Astrocyte of the cerebellum (primary cell): ENCODE results near the gene EML1.

Experiments used
- DNase-seq: peaks from one replicate; pipeline ENCODE4 v3.0.0-alpha.2; 2011; ENCODE audit warnings: low read depth
- H3K4me3 ChIP-seq: 2 replicates; pipeline ENCODE4 v1.5.1; 2011; ENCODE audit warnings: mild to moderate bottlenecking, low read depth, low read length, moderate library complexity
- CTCF ChIP-seq: IDR thresholded peaks from 2 replicates; pipeline ENCODE4 v1.5.1; 2012; ENCODE audit warnings: low read length, low read depth, moderate library complexity, mild to moderate bottlenecking; ENCODE audit errors: missing control alignments
- in situ Hi-C: cut with HindIII; loops from 2 replicates; pipeline ENCODE4 v1.10.0; 2017; ENCODE audit warnings: low sequenced_read_pairs

EML1 gene

GRCh38 chr14:99751539-99752485 is 41.4 kb upstream of the EML1 start:
- TF ChIP-seq CTCF: no peak
- in situ Hi-C loops: loop anchor here (10.0 kb wide), 1 partner anchor 123 kb away; no protein-coding TSS in a partner anchor
- H3K4me3 ChIP-seq: no peak overlapping the region
- no peak for DNase-seq

GRCh38 chr14:99752486-99753121 is 40.6 kb upstream of the EML1 start:
- no peak for TF ChIP-seq CTCF
- H3K4me3 ChIP-seq: no peak overlapping the region
- DNase-seq: peak; percentile 59
- in situ Hi-C loops: loop anchor here (10.0 kb wide), 1 partner anchor 122 kb away; no protein-coding TSS in a partner anchor

GRCh38 chr14:99753225-99754140 is 39.7 kb upstream of the EML1 start:
- in situ Hi-C loops: loop anchor here (10.0 kb wide), 1 partner anchor 121 kb away; no protein-coding TSS in a partner anchor
- peak; percentile 13 for TF ChIP-seq CTCF
- DNase-seq: no peak
- no peak overlapping the region for H3K4me3 ChIP-seq

DNA sequence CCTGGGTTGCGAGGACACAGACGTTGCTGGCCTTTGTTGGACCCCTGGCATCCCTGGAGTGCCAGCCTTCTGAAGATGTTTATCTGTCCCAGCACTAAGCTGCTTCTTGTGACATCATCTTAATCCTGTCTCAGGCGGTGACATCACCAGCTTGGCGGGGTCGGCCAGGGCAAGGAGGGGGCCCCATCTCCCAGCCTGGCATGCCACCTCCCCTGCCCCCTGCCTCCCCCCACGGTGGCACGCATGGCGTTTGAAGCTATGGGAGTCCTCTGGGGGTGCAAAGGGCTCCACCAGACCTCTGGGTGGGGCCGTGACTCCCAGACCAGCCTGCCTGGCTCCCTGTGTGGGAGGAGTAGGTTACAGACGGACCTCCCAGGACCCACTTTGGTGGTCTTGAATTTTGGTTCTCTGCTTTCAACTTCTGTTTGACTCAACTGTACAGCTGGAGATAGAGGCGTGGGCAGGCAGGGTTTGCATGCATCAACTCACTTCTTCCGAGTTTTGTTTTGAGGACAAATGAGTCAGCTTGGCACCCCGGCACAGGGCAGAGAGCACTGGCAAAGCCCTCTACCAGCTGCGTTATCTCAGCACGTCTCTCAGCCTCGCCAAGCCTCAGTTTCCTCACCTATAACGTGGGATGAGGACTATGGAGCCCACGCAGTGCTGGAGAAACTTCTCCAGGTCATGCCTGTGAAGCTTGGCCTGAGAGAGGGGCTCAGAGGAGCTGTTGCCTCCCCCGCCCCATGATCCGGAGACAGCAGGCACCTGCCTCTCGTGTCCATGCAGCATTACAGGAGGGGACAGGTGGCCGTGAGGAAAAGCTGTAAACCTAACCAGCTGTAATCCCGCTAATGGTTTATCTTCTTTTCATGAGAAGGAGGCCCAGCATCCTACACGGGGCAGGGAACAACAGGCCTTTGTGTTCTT is 38.8 kb upstream of the EML1 start:
- H3K4me3 ChIP-seq: no peak overlapping the region
- no peak for TF ChIP-seq CTCF
- in situ Hi-C loops: loop anchor here (10.0 kb wide), 1 partner anchor 120 kb away; no protein-coding TSS in a partner anchor
- DNase-seq: no peak

DNA sequence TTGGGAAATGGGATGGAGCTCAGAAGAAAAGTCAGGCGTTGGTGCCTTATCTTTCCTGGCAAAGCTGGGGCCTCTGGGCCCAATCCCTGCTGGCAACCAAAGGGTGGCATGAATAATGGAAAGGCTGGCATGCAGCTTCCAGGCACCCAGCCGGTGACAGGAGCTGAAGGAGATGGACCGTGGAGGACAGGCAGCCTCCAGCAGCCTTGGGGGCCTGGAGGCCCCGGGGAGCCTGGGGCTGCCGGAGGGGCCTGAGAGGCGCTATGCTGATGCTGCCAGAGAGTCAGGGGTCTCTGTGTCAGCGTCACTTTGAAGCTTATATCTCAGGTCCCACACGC is 38.2 kb upstream of the EML1 start:
- TF ChIP-seq CTCF: no peak
- in situ Hi-C loops: loop anchor here (10.0 kb wide), 1 partner anchor 120 kb away; no protein-coding TSS in a partner anchor
- no peak for DNase-seq
- no peak overlapping the region for H3K4me3 ChIP-seq
